SK-N-SH (cell line): Measurements from ENCODE around the gene GARIN1A. TPM values are rescaled to one million over a fixed set of nuclear protein-coding genes. Genes with fewer than 3 reads are reported as not detected.
A peak's percentile ranks its signal among the peaks of the same experiment; 100 is the strongest.

Source experiments
- CTCF ChIA-PET: fragments of 300-600, 350-600 bp; formaldehyde crosslinking; extraction: SDS; loops from one replicate; lab custom pipeline; 2021; lab: Yijun Ruan, JAX
- POLR2A ChIA-PET: fragments of 350-600 bp; sonication (Branson Sonifier 250); formaldehyde crosslinking; extraction: SDS; loops from one replicate; lab custom pipeline; 2020; ENCODE audit warnings: antibody characterized with exemption, inconsistent platforms; lab: Yijun Ruan, JAX
- DNase-seq: peaks from one replicate; pipeline ENCODE4 v3.0.0; 2012
- H2AFZ ChIP-seq: fragments of 200-600 bp; sonication (generic); 2 replicates; pipeline ENCODE4 v1.8.1; 2016; ENCODE audit warnings: antibody characterized with exemption, mild to moderate bottlenecking, low read depth
- H3F3A ChIP-seq: fragments of 200-600 bp; sonication (generic); replicated peaks from 2 replicates; pipeline ENCODE3; 2016; ENCODE audit warnings: antibody characterized with exemption, mild to moderate bottlenecking; ENCODE audit not compliant: insufficient read depth
- H3K27ac ChIP-seq, 2 experiments: fragments of 200-500 bp in 1 of 2; fragments of 200-600 bp in 1 of 2; sonication (Bioruptor generic) in 1 of 2; sonication (generic), shearing (Covaris generic) in 1 of 2; 2 replicates each; pipeline versions ENCODE4 v1.5.1 to v1.6.1; 2014 to 2016; ENCODE audit warnings: low read depth in 2 of 2, inconsistent platforms in 1 of 2, low read length in 1 of 2, mild to moderate bottlenecking in 1 of 2, mixed read lengths in 1 of 2
- H3K27me3 ChIP-seq: fragments of 200-600 bp; sonication (generic), shearing (Covaris generic); 2 replicates; pipeline ENCODE4 v1.6.1; 2016; ENCODE audit warnings: mixed run types; ENCODE audit not compliant: insufficient read depth
- H3K36me3 ChIP-seq, 2 experiments: fragments of 200-500 bp in 1 of 2; fragments of 200-600 bp in 1 of 2; sonication (Bioruptor generic) in 1 of 2; sonication (generic) in 1 of 2; replicated peaks in 1 of 2; 2 replicates each; pipeline versions ENCODE3 to v1.5.1; 2014 to 2016; ENCODE audit warnings: low read length in 1 of 2, mild to moderate bottlenecking in 1 of 2; ENCODE audit not compliant: insufficient read depth in 2 of 2, control insufficient read depth in 1 of 2
- H3K4me1 ChIP-seq, 2 experiments: fragments of 200-500 bp in 1 of 2; fragments of 200-600 bp in 1 of 2; sonication (Bioruptor generic) in 1 of 2; sonication (generic), shearing (Covaris generic) in 1 of 2; 2 replicates each; pipeline versions ENCODE4 v1.5.1 to v1.6.1; 2014 to 2016; ENCODE audit warnings: low read depth in 1 of 2, low read length in 1 of 2, mixed run types in 1 of 2; ENCODE audit not compliant: insufficient read depth in 2 of 2, control insufficient read depth in 1 of 2
- H3K4me2 ChIP-seq: fragments of 200-600 bp; sonication (generic), shearing (Covaris generic); 2 replicates; pipeline ENCODE4 v1.6.1; 2017; ENCODE audit warnings: mixed run types
- H3K4me3 ChIP-seq, 2 experiments: fragments of 200-500 bp in 1 of 2; fragments of 200-600 bp in 1 of 2; sonication (Bioruptor generic) in 1 of 2; sonication (generic), shearing (Covaris generic) in 1 of 2; 2 replicates each; pipeline versions ENCODE4 v1.5.1 to v1.8.1; 2014 to 2016; ENCODE audit warnings: low read depth in 2 of 2, inconsistent platforms in 1 of 2, low read length in 1 of 2, mild to moderate bottlenecking in 1 of 2, mixed read lengths in 1 of 2, moderate library complexity in 1 of 2
- H3K79me2 ChIP-seq: fragments of 200-600 bp; sonication (generic); 2 replicates; pipeline ENCODE4 v1.8.1; 2017; ENCODE audit warnings: mild to moderate bottlenecking; ENCODE audit not compliant: insufficient read depth
- H3K9ac ChIP-seq: fragments of 200-600 bp; sonication (generic); 2 replicates; pipeline ENCODE4 v1.6.1; 2017; ENCODE audit warnings: mixed run types
- H3K9me2 ChIP-seq: fragments of 200-600 bp; sonication (generic); 2 replicates; pipeline ENCODE4 v1.6.1; 2017; ENCODE audit warnings: mixed run types
- H3K9me3 ChIP-seq: fragments of 200-600 bp; sonication (generic); 2 replicates; pipeline ENCODE4 v1.6.1; 2017; ENCODE audit warnings: mixed run types, mild to moderate bottlenecking, moderate library complexity
- H4K20me1 ChIP-seq: fragments of 200-600 bp; sonication (generic); 2 replicates; pipeline ENCODE4 v1.6.1; 2017; ENCODE audit warnings: mild to moderate bottlenecking, mixed run types; ENCODE audit not compliant: insufficient read depth
- EZH2phosphoT487 ChIP-seq: fragments of 200-600 bp; sonication (generic); IDR thresholded peaks from 2 replicates; pipeline ENCODE4 v1.6.1; 2017; ENCODE audit warnings: low read depth, mixed run types, mild to moderate bottlenecking, antibody characterized with exemption, moderate library complexity, borderline replicate concordance
- NFIC ChIP-seq: IDR thresholded peaks from 2 replicates; pipeline ENCODE4 v1.4.0; 2012; ENCODE audit warnings: borderline replicate concordance
- NRF1 ChIP-seq: IDR thresholded peaks from 2 replicates; pipeline ENCODE4 v1.6.1; 2012; ENCODE audit warnings: low read depth, mild to moderate bottlenecking, low read length
- PBX3 ChIP-seq: IDR thresholded peaks from 2 replicates; pipeline ENCODE4; 2012
- POLR2AphosphoS5 ChIP-seq: IDR thresholded peaks from 2 replicates; pipeline ENCODE4 v1.6.1; 2012; ENCODE audit warnings: low read depth, low read length
- RAD21 ChIP-seq: IDR thresholded peaks from 2 replicates; pipeline ENCODE4 v1.6.1; 2012; ENCODE audit warnings: mild to moderate bottlenecking, low read length
- RCOR1 ChIP-seq: fragments of 150-350 bp; IDR thresholded peaks from 2 replicates; pipeline ENCODE4 v1.6.1; 2017; ENCODE audit warnings: antibody characterized with exemption, low read length
- REST ChIP-seq: IDR thresholded peaks from 2 replicates; pipeline ENCODE4 v1.6.1; 2012; ENCODE audit warnings: mild to moderate bottlenecking, low read depth, low read length, moderate library complexity
- SIN3A ChIP-seq: IDR thresholded peaks from 2 replicates; pipeline ENCODE4 v1.6.1; 2012; ENCODE audit warnings: low read depth, mild to moderate bottlenecking, low read length, moderate library complexity, borderline replicate concordance
- SMC3 ChIP-seq: IDR thresholded peaks from 2 replicates; pipeline ENCODE4 v1.6.1; 2012; ENCODE audit warnings: low read depth, low read length, improper control_type of control experiment
- TAF1 ChIP-seq: IDR thresholded peaks from 2 replicates; pipeline ENCODE4 v1.6.1; 2012; ENCODE audit warnings: low read depth, mild to moderate bottlenecking, low read length, moderate library complexity, borderline replicate concordance
- TCF12 ChIP-seq: IDR thresholded peaks from 2 replicates; pipeline ENCODE4 v1.4.0; 2012
- USF1 ChIP-seq: IDR thresholded peaks from 2 replicates; pipeline ENCODE4 v1.4.0; 2012; ENCODE audit warnings: low read depth, borderline replicate concordance
- ZBTB33 ChIP-seq: IDR thresholded peaks from 2 replicates; pipeline ENCODE4 v1.4.0; 2012; ENCODE audit warnings: low read depth, borderline replicate concordance
- WGBS: methylation state at CpG from one replicate; pipeline ENCODE4 v1.1.6; 2017; ENCODE audit warnings: low lambda C conversion rate; 5-methylcytosine and 5-hydroxymethylcytosine counted together
- polyA plus RNA-seq, 3 experiments: library from polyadenylated mRNA; depleted of rRNA; stranded (reverse); fragments of >200 nt; gene quantifications; 2 replicates each; pipeline ENCODE4 v1.2.3, GENCODE V29; 2012

The GARIN1A gene
- polyA plus RNA-seq, 1 of the 3 experiments (the other 2 are of a cell fraction): 1.2 TPM

GRCh38 chr7:128703609-128704241, 31.6 kb downstream of the GARIN1A start:
- WGBS: 66% methylated on average over 7 of the region's 7 CpGs
- ChIA-PET POLR2A (interaction anchor here (0.7 kb wide), 1 partner anchor 139 kb away, joined by 3 read pairs; no protein-coding TSS in a partner anchor), CTCF (interaction anchor here (1.4 to 3.2 kb wide), 4 partner anchors 11 to 180 kb away, joined by 3 to 9 read pairs (median 6); partner anchors contain the start of gene CALU)

GRCh38 chr7:128705891-128706333, 33.8 kb downstream of the GARIN1A start:
- Histone ChIP-seq H3K9me3 (no peaks in the 10 kb centered on the region), H3K79me2 (no peaks in the 10 kb centered on the region), H3K4me2 (peak overlapping the region; percentile 0; the same call in 1 of the 2 replicates), H4K20me1 (no peaks in the 10 kb centered on the region), H3K9me2 (no peaks in the 10 kb centered on the region), H3K4me1 (no peaks in the 10 kb centered on the region), H3K27me3 (no peaks in the 10 kb centered on the region), H3K27ac (no peak overlapping the region), H3F3A (peaks cover 4% of the 10 kb centered on the region), H3K36me3 (no peaks in the 10 kb centered on the region), H3K9ac (no peak overlapping the region), H3K4me3 (no peak overlapping the region), H2AFZ (no peak overlapping the region; the same call in 1 of the 2 replicates)
- no peak for DNase-seq
- 71% methylated on average over 3 of the region's 3 CpGs for WGBS
- CTCF ChIA-PET: interaction anchor here (3.2 kb wide), 1 partner anchor 178 kb away, joined by 9 read pairs; no protein-coding TSS in a partner anchor
- POLR2A ChIA-PET: no interaction called here
- TF ChIP-seq RAD21 (no peak), NFIC (0 out of 2 replicates have a peak, but pooled peaks have one; percentile 26), ZBTB33 (no peak), EZH2phosphoT487 (no peak), SMC3 (no peak), RCOR1 (no peak), TAF1 (no peak), NRF1 (no peak), REST (no peak), POLR2AphosphoS5 (no peak)

More at GRCh38 chr7:128703609-128704241, 31.6 kb downstream of the GARIN1A start:
- H3K27ac ChIP-seq: no peak overlapping the region
- H3K9me3 ChIP-seq: no peaks in the 10 kb centered on the region
- H3K4me2 ChIP-seq: no peak overlapping the region
- no peaks in the 10 kb centered on the region for H3K9me2 ChIP-seq
- H3K4me3 ChIP-seq: no peak overlapping the region
- H3K79me2 ChIP-seq: no peaks in the 10 kb centered on the region
- no peaks in the 10 kb centered on the region for H3K36me3 ChIP-seq
- no peak for DNase-seq
- no peak overlapping the region for H3K9ac ChIP-seq
- H3F3A ChIP-seq: peaks cover 4% of the 10 kb centered on the region
- H3K27me3 ChIP-seq: no peaks in the 10 kb centered on the region; the same call in 1 of the 2 replicates
- H3K4me1 ChIP-seq: no peaks in the 10 kb centered on the region
- no peaks in the 10 kb centered on the region for H4K20me1 ChIP-seq
- TF ChIP-seq SMC3 (no peak), NFIC (no peak), NRF1 (no peak), USF1 (no peak), PBX3 (peak; percentile 30; the same call in 1 of the 2 replicates), RCOR1 (no peak), TCF12 (no peak), SIN3A (no peak)
- TF ChIP-seq, all 33 proteins: peak for 1
- H2AFZ ChIP-seq: no peak overlapping the region
